Stromal cell of bone marrow (primary cell): ENCODE results near the gene PCSK5.
A peak's percentile ranks its signal among the peaks of the same experiment; 100 is the strongest.
"Not testable (repeated sequence)": the region's sequence is repeated elsewhere in the genome, so short reads cannot be mapped to it uniquely, and the experiment has no call there.

ENCODE experiments used
- DNase-seq: peaks from one replicate; pipeline ENCODE4 v3.0.0-alpha.2; 2012; ENCODE audit warnings: low read depth

Gene PCSK5

DNA sequence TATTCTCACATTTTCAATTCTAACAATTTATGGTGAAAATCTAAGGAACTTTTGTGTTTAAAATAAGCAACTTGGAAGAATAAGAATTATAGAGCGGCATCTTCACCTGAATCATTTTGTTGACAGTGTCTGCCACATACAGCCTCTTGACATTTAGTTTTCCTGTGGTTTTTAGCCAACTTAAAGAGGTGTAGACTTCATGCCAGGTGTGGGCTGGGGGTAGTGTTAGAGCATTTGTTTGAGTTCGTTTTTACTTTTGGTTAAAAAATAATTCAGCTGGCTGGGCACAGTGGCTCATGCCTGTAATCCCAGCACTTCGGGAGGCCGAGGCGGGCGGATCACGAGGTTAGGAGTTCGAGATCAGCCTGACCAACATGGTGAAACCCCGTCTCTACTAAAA is 72.8 kb downstream of the PCSK5 start:
- not testable (repeated sequence) for DNase-seq

DNA sequence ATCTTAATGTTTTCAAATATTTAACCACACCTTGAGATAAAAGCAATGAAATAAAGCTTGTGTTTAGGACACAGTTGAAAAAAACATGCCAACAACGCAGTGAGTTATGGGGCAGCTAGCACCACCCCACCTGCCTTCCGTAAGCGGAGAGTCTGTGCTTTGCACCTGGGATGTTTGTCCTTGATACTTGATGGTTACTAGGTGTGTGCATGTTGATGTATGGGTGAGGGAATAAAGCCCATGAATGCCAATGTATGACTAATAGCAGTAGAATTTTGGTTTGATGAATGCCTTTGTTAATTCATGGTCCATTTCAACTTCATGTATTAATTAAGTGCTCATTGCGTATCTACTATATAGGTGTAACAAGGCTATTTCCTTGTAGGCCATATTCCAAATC is 74.0 kb downstream of the PCSK5 start:
- DNase-seq: no peak

DNA sequence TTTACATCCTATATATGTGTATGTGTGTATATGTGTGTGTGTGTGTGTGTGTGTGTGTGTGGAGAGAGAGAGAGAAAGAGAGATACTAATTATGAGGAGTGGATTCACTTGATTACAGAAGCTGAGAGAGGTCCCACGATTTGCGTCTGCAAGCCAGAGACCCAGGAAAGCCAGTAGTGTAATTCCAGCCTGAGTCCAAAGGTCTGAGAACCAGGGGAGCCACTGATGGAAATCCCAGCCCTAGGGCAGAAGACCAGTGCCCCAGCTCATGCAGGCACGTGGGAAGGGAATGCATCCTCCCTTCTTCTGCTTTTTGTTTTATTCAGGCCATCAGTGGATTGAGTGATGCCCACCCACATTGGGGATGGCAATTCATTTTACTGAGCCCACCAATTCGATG is 74.8 kb downstream of the PCSK5 start:
- DNase-seq: no peak

DNA sequence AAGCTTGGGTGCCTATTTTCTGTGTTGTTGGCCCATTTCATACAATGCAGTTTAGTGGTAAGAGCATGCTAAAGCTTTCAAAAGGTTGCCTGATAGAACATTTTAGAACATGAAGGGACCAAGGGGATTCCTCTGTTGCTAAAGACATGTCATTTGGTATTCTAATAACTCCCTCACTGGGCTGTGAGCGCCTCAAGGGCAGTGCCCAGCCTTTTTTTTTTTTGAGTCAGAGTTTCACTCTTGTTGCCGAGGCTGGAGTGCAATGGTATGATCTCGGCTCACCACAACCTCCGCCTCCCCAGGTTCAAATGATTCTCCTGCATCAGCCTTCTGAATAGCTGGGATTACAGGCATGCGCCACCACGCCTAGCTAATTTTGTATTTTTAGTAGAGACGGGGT is 77.1 kb downstream of the PCSK5 start:
- DNase-seq: no peak

DNA sequence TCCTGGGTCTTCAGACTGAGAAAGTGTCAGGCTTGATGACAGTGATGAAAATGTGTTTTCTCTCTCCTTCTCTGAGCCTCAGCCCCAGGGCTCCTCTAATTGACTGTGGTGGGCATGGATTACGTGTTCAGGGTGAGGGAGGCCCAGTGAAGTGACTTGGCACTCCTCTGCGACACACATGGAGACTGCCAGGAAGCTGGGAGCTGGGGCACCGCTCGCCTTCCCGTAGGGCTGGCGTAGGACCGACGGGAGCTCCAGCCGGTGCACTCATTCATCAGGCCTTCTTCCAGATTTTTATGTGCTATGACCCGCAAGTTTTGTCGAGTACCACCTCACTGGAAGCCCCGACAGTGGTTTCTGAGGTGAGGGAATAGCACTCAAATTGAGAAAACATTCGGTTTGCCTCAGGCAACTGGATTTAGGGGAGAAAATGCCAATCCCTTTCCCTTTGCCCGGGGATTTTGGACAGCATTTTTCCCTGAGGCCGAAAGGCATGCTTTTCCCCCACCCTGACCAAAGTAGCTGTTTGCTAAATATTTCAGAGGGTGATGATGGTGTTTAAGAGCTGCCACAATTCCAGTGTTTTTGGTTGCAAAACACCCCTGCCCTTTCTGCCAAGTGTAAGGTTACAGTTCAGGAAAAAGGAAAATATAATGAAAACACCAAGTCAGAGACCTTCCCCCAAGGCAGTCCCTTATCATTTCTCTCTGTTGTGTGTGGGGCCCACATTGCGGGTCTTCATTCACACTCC is 83.7 kb downstream of the PCSK5 start:
- DNase-seq: no peak

DNA sequence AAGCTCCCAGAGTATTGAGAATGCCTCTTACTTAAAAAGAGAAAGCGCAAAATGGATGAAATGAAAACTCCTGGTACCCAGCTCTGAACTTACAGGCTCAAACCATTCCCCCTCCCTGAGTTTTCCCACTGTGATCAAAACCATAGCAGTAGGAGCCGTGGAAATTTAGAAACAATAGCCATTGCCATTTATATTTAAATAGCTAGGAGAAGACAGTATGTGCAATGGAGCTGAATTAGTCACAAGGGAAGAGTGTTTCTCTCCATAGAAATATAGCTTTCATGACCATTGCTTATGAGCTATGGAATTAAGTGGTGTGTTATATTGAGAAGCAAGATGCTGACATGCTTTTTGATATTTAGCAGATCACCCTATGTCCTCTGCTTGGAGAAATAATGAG is 84.6 kb downstream of the PCSK5 start:
- DNase-seq: no peak

DNA sequence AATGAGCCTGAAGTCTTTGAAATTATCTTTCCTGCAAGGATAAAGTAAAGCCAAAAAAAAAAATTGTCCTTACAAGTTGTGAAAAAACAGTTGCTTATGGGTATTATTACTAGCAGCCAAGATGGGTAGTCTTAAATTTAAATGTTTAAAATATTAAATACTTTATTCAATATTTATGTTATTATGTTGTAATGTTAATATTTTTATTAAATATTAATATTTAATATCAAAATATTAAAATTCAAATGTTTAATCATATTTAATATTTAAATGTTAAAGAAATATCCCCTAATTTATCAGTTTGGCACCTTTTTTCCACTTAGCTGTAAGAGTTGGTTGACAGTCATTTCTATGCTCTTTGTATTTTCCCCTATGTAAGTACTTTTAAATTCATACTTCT is 86.1 kb downstream of the PCSK5 start:
- no peak for DNase-seq

DNA sequence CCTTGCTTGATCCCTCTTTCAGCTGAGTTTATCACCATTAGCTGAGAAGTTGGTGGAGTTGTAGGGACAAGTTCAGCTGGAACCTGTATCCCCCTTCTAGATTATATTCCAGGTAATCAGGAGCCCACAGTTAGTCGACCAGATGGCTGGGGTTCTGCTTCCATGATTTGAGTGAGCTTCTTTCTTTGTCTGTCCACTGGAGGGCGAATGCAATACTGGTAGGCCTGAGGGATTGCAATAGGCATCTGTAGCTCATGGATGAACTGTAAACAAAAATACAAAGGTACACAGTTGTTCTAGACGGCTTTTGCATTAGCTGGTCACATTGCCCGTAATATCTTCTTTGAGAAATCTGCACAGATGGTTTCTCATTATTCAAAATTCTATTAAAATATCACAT is 88.9 kb downstream of the PCSK5 start:
- DNase-seq: no peak

DNA sequence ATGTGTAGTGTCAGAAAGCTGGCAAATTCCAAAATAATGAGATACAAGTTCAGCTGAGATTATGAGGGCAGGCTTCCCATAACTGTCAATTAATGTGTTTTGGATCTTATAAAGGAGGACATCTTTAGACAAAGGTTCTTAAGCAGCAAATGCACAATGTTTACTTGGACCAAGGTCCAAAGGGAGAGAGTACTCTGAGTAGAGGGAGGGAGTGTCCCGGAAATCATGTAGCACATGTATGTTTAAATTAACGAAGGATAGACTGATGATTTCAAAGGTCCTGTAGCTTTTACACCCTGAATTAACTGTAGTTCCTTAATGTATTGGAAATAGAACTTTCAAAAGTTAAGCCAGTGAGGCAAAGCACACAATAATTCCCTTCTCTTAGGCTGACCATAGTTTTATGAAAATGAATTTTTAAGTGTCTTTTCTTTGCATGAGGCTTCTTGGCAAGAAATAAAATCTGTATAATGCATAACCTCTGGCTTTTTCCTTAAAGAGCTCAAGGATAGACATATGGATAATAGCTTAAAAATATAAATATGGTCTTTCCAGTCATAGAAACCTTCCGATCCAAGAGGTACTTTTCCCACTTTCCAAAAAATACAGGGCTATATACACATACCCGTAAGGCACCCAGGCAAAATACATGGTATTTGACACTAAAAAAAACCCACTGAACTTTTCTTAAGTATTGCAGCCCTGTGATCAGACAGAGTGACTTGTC is 93.0 kb downstream of the PCSK5 start:
- DNase-seq: no peak

DNA sequence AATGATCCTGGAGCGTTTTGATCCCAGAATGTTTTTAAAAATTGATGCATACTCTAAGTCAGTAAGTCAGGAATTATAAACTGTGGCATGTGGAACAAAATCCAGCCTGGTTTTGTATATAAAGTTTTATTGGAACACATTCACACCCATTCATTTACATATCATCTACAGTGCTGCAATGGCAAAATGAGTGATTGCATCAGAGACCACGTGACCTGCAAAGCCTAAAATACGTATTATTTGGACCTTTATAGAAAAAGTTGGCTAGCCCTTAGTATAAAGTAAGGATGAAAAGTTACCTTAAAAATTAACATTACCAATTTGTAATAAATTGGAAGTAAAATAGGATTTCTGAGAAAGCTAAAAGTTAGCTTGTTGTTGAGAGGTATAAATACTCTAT is 95.0 kb downstream of the PCSK5 start:
- DNase-seq: no peak

DNA sequence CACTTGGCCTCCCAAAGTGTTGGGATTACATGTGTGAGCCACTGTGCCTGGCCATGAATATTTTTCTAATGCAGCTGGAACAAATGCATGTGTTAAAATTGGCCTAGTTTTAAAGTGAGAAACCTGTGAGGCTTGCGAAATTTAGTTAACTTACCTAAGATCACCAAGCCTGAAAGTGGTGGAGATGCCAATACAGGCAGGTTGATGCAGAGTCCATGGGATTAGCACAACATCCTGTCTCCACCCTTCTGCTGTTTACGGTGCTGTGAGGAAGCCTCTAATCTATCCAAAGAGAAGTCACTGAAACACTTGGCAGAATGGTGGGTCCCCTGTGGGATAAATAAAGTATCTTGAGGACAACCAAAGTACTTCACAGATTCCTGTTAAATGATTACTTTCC is 98.2 kb downstream of the PCSK5 start:
- DNase-seq: no peak

DNA sequence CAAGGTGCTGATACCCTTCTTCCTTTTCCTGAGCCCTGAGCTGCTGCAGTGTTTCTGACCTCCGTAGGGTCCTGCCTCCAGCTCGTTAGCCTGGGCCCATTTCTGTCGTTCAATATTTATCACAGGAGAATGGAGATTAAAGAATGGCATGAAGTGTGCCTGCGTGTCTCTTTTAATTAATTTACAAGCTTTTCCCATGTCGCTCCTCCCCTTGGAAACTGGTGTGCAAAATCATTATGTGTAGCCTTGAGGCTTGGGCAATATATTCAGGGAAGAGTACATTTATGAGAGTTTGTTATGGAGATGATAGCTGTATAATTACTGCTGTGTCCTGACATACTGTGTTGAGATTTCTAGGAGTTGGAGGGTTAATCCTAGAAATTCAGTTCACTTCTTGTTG is 99.7 kb downstream of the PCSK5 start:
- DNase-seq: no peak

DNA sequence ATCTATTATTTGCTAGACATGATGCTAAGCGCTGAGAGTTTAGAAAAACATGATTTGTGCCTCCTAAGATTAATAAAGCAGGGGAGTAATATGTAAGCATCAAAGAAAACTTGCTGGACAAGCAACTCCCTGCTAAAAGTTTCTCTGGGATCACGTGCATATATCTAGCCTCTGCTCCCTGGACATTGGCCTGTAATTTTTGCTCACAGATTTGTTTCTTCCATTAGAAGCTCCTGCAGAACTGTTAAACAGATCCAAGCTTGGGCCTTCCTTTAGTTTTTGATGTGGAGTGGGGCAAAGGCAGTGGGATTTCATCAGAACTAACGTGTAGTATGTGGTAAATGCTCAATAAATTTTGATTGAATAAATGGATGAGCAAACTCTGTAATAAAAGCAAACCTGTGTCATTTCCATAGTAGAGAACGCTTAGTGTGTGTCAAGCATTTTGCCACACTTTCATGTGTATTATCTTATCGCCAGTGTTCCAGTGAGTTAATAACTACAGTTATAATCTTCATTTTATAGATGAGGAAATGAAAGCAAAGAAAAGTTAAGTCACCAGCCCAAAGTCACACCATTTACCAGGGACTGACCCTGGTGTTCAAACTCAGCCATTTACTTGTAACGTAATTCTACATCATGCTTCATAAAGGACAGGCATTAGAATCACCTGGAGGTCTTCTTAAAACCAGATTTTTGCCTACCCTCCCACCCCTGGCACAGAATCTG is 100.3 kb downstream of the PCSK5 start:
- no peak for DNase-seq

DNA sequence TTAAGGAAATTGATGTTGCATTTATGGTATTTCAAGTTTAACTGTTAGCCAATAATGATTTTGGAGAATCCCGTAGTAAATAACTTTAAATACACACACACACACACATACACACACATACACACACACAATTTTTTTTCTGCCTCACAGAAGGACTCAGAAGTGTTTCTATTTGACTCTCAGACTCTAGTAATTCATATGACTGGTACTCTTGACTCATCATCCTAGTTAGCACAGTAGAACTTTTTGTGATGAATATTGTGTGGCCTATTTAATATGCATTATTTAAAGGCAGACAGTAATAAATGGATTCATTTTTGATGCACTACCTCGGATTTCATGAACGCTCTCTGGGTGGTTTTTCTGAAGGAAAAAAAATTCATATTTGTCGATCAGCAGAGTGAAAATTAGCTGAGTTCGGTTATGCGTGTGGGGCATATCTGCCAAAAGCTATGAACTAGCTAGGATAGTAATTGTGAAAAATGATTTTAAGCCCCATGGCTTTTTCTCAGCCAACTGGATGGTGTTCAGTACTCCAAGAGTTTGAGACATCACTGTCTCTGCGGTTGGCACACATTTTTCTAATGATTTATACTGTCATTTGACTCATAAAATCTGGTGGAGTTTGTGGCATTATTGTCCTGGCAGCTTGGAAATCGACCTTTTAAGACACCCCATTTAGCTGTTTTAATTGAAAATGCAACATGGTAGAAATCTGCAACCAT is 102.2 kb downstream of the PCSK5 start:
- DNase-seq: no peak

DNA sequence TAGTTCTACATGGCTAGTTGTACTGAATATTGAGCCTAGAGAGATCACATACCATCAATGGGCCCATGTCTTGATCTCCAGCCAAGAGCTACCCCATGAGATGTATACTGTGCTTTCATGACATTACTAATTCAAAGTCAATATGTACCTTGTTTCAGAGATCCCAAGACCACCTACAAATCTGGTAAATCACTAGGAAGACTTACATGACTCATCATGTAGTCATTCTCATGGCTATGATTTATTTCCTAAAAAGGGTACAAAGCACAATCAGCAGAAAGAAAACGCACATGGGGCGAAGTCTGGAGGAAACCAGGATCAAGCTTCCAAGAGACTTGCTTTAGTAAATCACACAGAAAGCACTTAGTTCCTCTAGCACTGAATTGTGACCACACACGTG is 103.0 kb downstream of the PCSK5 start:
- DNase-seq: peak; percentile 6

DNA sequence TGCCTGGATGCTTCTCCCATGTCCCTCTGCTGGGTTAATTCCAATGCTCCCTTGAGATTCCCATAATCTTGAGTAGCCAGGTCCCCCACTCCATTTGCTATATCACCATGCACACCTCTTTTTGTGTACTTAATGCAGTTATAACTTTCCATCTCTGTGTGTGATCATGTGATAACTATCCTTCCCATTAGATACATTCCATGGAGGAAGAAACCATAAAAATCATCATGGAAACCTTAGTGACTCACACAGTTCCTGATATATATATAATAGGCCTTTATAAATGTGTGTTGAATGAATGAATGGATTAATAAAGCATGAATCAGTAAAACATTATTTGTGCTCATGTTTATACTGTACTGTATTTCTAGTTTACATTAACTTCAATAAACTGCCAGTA is 104.6 kb downstream of the PCSK5 start:
- no peak for DNase-seq

DNA sequence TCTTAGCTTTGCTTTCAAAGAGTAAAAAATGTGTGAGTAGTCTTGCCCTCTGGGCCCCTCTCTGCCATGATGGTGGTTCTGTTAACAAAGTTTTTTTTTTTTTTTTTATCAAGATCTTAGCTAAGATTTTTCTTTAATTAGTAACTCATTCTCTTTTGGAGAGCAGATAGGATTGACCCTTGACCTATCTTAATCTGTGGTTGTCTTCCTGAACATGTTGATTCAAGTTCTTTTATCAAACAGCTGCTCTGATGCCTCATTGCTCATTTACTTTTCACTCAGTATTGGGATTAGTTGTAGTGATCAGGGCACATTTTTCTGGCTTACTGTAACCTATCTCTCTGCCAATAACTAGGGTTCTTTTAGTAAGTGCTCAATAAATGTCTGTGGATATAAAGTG is 106.3 kb downstream of the PCSK5 start:
- DNase-seq: no peak

DNA sequence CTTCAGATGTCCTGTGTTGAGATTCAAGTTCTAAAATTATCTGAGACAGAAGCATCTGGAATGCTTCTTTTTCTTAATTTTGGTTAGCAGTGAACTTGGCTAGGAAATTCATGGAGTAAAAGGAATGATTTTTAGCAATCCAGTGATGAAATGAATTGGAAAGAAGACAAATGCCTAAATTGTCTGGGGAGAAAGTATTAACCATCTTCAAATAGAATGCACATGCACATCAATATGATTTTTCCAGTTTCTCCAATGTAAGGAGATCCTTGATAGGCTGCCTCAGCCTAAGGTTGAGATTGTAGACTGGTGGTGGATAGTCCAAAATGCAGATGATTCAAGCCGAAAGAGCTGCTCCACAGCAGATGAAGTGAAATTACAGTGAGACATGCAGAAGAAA is 106.7 kb downstream of the PCSK5 start:
- DNase-seq: no peak

DNA sequence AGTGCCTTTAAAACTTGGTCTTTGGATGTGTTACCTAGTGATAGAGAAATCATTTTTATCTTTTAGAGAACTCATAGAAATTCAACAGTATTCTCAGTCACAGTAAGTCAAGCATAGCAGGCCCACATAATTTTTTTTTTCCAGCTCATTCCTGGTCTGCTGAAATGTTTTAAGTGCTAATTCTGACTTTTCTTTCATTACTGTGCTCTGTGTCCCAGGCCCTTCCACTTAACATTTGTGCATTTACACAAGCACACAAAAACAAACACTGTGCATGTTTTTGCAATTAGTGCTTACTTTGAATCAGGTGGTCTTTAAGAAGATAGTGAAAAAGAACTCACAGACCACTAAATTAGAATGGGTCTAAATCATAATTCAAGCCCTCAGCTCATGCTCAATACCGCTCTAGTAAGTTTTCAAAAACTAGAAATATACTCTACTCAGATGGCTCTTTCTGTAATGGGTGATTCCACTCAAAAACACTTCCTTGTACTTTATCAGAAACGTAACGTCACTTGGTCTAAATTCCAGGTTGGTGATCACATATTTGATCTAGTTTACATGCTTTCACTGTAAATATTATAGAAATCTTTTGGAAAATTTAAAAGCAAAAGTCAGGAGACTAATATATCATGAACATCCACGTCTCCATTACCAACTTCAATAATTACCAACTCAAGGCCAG is 107.8 kb downstream of the PCSK5 start:
- no peak for DNase-seq

DNA sequence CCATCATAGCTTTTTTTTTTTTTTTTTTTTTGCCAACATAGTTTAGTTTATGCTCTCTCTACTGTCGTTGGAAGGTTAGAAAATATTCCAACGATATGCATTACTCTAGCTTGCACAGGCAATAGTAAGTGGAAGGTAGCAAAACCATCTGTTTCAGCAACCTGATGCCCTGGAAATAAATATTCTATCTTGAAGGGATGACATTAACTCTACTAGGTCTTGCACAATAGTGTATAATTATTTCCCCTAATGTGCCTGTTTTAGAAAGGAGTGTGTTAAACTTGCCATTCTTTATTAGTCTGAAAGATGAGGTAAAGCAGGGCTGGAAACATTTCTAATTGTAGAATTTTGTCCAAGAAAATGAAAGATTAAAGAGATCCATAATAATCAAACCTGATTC is 111.0 kb downstream of the PCSK5 start:
- DNase-seq: no peak

DNA sequence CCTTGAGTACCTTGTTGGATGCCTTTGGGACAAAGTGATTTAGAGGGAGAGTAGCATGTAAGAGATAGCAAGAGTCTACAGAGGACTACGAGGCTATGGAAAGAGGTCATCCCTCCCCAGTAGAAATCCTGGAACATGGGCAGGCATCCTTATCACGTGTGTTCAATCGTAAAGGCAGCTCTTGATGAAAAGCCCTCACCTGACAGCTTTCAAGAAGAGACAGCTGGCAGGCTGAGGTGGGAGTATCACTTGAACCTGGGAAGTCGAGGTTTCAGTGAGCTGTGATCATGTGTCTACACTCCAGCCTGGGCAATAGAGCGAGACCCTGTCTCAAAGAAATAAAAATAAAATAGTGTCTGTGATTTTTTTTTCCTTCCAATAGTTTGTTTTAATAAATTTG is 112.6 kb downstream of the PCSK5 start:
- no peak for DNase-seq

DNA sequence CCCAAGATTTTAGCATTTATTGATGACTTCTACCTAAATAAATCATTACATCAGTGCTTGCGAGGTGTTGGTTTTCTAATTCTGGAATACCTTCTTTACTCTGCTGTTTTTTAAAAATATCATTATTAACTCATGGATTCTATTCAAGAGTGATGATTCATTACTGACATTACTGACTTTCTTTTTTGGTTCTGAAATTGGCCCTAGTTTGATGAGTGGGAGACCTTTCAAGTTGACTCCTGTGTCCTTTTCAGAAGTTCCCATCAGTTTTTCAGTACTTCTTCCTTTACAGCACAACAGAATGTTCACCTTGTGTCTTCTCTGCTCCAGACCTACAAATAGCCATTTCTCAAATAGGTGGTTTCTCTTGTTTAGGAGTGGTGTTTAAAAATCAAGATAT is 114.1 kb downstream of the PCSK5 start:
- no peak for DNase-seq
